GM21360 (cell line): Measurements from ENCODE around the gene CEP95.

ENCODE experiments used
- ATAC-seq: cut with Tn5 transposase; IDR thresholded peaks from one replicate; pipeline ENCODE4 v1.9.1; 2021; ENCODE audit warnings: mild to moderate bottlenecking, moderate library complexity; ENCODE audit not compliant: unreplicated experiment

CEP95 gene

GRCh38 chr17:64509179-64509578 lies 2.4 kb downstream of the CEP95 start:
- no peak for ATAC-seq

- no peak for ATAC-seq
Measured at GRCh38 chr17:64515419-64515818, 8.6 kb downstream of the CEP95 start.

- no peak for ATAC-seq
Measured at GRCh38 chr17:64515829-64516228, 9.1 kb downstream of the CEP95 start.

- ATAC-seq, result no peak
Measured at GRCh38 chr17:64519601-64520000, 12.8 kb downstream of the CEP95 start.

- ATAC-seq, result no peak
Measured at GRCh38 chr17:64520359-64520758, 13.6 kb downstream of the CEP95 start.

GRCh38 chr17:64527914-64528313 lies 21.1 kb downstream of the CEP95 start:
- ATAC-seq, result no peak

- no peak for ATAC-seq
Measured at GRCh38 chr17:64529221-64529620, 22.4 kb downstream of the CEP95 start.

GRCh38 chr17:64531955-64532371 lies 25.2 kb downstream of the CEP95 start:
- ATAC-seq, result no peak

- no peak for ATAC-seq
Measured at GRCh38 chr17:64532409-64532808, 25.6 kb downstream of the CEP95 start.

GRCh38 chr17:64533784-64534183 lies 27.0 kb downstream of the CEP95 start:
- no peak for ATAC-seq

- ATAC-seq, result no peak
Measured at GRCh38 chr17:64534187-64534586, 27.4 kb downstream of the CEP95 start.

- no peak for ATAC-seq
Measured at GRCh38 chr17:64535357-64535756, 28.6 kb downstream of the CEP95 start.

- no peak for ATAC-seq
Measured at GRCh38 chr17:64536913-64537312, 30.1 kb downstream of the CEP95 start.

- no peak for ATAC-seq
Measured at GRCh38 chr17:64537488-64537887, 30.7 kb downstream of the CEP95 start.

GRCh38 chr17:64538508-64539130 lies 31.8 kb downstream of the CEP95 start:
- no peak for ATAC-seq

GRCh38 chr17:64540118-64540776 lies 33.5 kb downstream of the CEP95 start:
- no peak for ATAC-seq

GRCh38 chr17:64544742-64545141 lies 38.0 kb downstream of the CEP95 start:
- no peak for ATAC-seq

- ATAC-seq, result no peak
Measured at GRCh38 chr17:64546716-64547115, 39.9 kb downstream of the CEP95 start.

GRCh38 chr17:64547319-64547718 lies 40.5 kb downstream of the CEP95 start:
- ATAC-seq, result no peak

- ATAC-seq, result no peak
Measured at GRCh38 chr17:64551461-64551860, 44.7 kb downstream of the CEP95 start.

GRCh38 chr17:64554028-64554637 lies 47.4 kb downstream of the CEP95 start:
- no peak for ATAC-seq

GRCh38 chr17:64555281-64555680 lies 48.5 kb downstream of the CEP95 start:
- no peak for ATAC-seq
